Activated B cell treated with CpG ODN at 0.5 μM for 24 hours (primary cell): ENCODE data around the gene OR2G3. TPM values are rescaled to one million over a fixed set of nuclear protein-coding genes. Genes with fewer than 3 reads are reported as not detected.

Experiments used
- ATAC-seq: fragments of 200-7000 bp; cut with Tn5 transposase; one replicate; pipeline ENCODE4 v1.10.0; 2021; ENCODE audit warnings: low read depth, mild to moderate bottlenecking, moderate library complexity
- CTCF ChIA-PET: fragments of 350-600 bp; sonication (Branson Sonifier 250); formaldehyde crosslinking; loops from one replicate; lab custom pipeline; 2021; ENCODE audit warnings: antibody characterized with exemption; lab: Charles Lee
- POLR2A ChIA-PET: fragments of 350-600 bp; sonication (Branson Sonifier 250); formaldehyde crosslinking; loops from one replicate; lab custom pipeline; 2021; ENCODE audit warnings: antibody characterized with exemption; lab: Charles Lee
- DNase-seq: peaks from one replicate; pipeline ENCODE4 v3.0.0; 2022
- H3K27ac Mint-ChIP-seq: one replicate; pipeline ENCODE4 v1.8.0; 2020; ENCODE audit warnings: mixed read lengths
- H3K27me3 Mint-ChIP-seq: one replicate; pipeline ENCODE4 v1.8.0; 2021; ENCODE audit warnings: mixed read lengths
- H3K36me3 Mint-ChIP-seq: one replicate; pipeline ENCODE4 v1.8.0; 2021; ENCODE audit warnings: low read depth, mixed read lengths
- H3K4me1 Mint-ChIP-seq: one replicate; pipeline ENCODE4 v1.8.0; 2021; ENCODE audit warnings: mixed read lengths
- H3K4me3 Mint-ChIP-seq: one replicate; pipeline ENCODE4 v1.8.0; 2020; ENCODE audit warnings: mild to moderate bottlenecking, mixed read lengths
- H3K9me3 Mint-ChIP-seq: one replicate; pipeline ENCODE4 v1.8.0; 2020; ENCODE audit warnings: mixed read lengths
- CTCF ChIP-seq: fragments of 200-600 bp; IDR thresholded peaks from one replicate; pipeline ENCODE4 v1.8.0; 2022; ENCODE audit warnings: antibody characterized with exemption, mild to moderate bottlenecking
- intact Hi-C: fragments of 100-400 bp; cut with micrococcal nuclease; formaldehyde crosslinking; loops from one replicate; pipeline ENCODE4 v1.15.1; 2024
- total RNA-seq: library from RNA; stranded (reverse); gene quantifications from 2 replicates; pipeline ENCODE4 v1.2.3, GENCODE V29; 2022

The OR2G3 gene
- not detected in 2 replicates for total RNA-seq

GRCh38 chr1:247605286-247605685 lies at the start of gene OR2G3:
Gene OR2G3 (plus strand): TSS chr1:247605586. CDS start chr1:247605586, 0 bp downstream.
- DNase-seq (no peak), ATAC-seq (no peak)
- CTCF ChIA-PET: no interaction called here
- POLR2A ChIA-PET: no interaction called here
- H3K9me3 Mint-ChIP-seq: peaks cover 6% of the 10 kb centered on the region
- peaks cover 12% of the 10 kb centered on the region for H3K27me3 Mint-ChIP-seq
- H3K4me1 Mint-ChIP-seq: no peaks in the 10 kb centered on the region
- H3K27ac Mint-ChIP-seq: no peak within 1 kb of the TSS
- no peaks in the 10 kb centered on the region for H3K36me3 Mint-ChIP-seq
- intact Hi-C loops: no loop called here
- H3K4me3 Mint-ChIP-seq: no peak within 1 kb of the TSS
- no peak for TF ChIP-seq CTCF

- POLR2A ChIA-PET: no interaction called here
- no peak for DNase-seq
- CTCF ChIA-PET: no interaction called here
- Mint-ChIP-seq H3K27ac (no peak overlapping the region), H3K9me3 (no peaks in the 10 kb centered on the region), H3K4me1 (no peaks in the 10 kb centered on the region), H3K27me3 (no peaks in the 10 kb centered on the region), H3K36me3 (no peaks in the 10 kb centered on the region), H3K4me3 (no peak overlapping the region)
- no peak for TF ChIP-seq CTCF
- intact Hi-C loops: no loop called here
- no peak for ATAC-seq
Observed at GRCh38 chr1:247557926-247558674, 47.3 kb upstream of the OR2G3 start.

GRCh38 chr1:247561711-247562110 lies 43.7 kb upstream of the OR2G3 start:
- H3K9me3 Mint-ChIP-seq: no peaks in the 10 kb centered on the region
- POLR2A ChIA-PET: no interaction called here
- H3K4me1 Mint-ChIP-seq: no peaks in the 10 kb centered on the region
- no peak overlapping the region for H3K4me3 Mint-ChIP-seq
- no peak for ATAC-seq
- no peak for DNase-seq
- intact Hi-C loops: no loop called here
- H3K27ac Mint-ChIP-seq: no peak overlapping the region
- TF ChIP-seq CTCF: no peak
- CTCF ChIA-PET: no interaction called here
- no peaks in the 10 kb centered on the region for H3K27me3 Mint-ChIP-seq
- H3K36me3 Mint-ChIP-seq: no peaks in the 10 kb centered on the region

GRCh38 chr1:247562198-247562597 lies 43.2 kb upstream of the OR2G3 start:
- no peak for TF ChIP-seq CTCF
- Mint-ChIP-seq H3K9me3 (no peaks in the 10 kb centered on the region), H3K36me3 (no peaks in the 10 kb centered on the region), H3K4me1 (no peaks in the 10 kb centered on the region), H3K4me3 (no peak overlapping the region), H3K27ac (no peak overlapping the region), H3K27me3 (no peaks in the 10 kb centered on the region)
- intact Hi-C loops: no loop called here
- ChIA-PET CTCF (no interaction called here), POLR2A (no interaction called here)
- ATAC-seq: no peak
- DNase-seq: no peak

GRCh38 chr1:247574236-247574635 lies 31.1 kb upstream of the OR2G3 start:
- DNase-seq (no peak), ATAC-seq (no peak)
- Mint-ChIP-seq H3K27ac (no peak overlapping the region), H3K36me3 (no peaks in the 10 kb centered on the region), H3K4me3 (no peak overlapping the region), H3K9me3 (peaks cover 8% of the 10 kb centered on the region), H3K4me1 (no peaks in the 10 kb centered on the region), H3K27me3 (peaks cover 20% of the 10 kb centered on the region)
- CTCF ChIA-PET: no interaction called here
- POLR2A ChIA-PET: no interaction called here
- TF ChIP-seq CTCF: no peak
- intact Hi-C loops: no loop called here
